H9 (cell line): ENCODE data around the gene TOMM7. TPM values are rescaled to one million over a fixed set of nuclear protein-coding genes. Genes with fewer than 3 reads are reported as not detected.

ENCODE experiments used
- DNase-seq: peaks from one replicate; pipeline ENCODE4 v3.0.0-alpha.2; 2017
- H2AFZ ChIP-seq: one replicate; pipeline ENCODE4 v1.6.1; 2013; ENCODE audit warnings: mild to moderate bottlenecking, low read length, control low read depth, moderate library complexity
- H2AK5ac ChIP-seq: 2 replicates; pipeline ENCODE4 v1.6.1; 2013; ENCODE audit warnings: low read length, control low read depth, mixed read lengths; ENCODE audit not compliant: insufficient read length
- H2BK120ac ChIP-seq: one replicate; pipeline ENCODE4 v1.6.1; 2013; ENCODE audit warnings: low read depth, mild to moderate bottlenecking, low read length, control low read depth, inconsistent platforms; ENCODE audit not compliant: poor library complexity, severe bottlenecking
- H2BK12ac ChIP-seq: 2 replicates; pipeline ENCODE4 v1.6.1; 2013; ENCODE audit warnings: low read length, control low read depth, mixed read lengths, low read depth; ENCODE audit not compliant: insufficient read length
- H2BK15ac ChIP-seq: 2 replicates; pipeline ENCODE4 v1.6.1; 2013; ENCODE audit warnings: low read depth, low read length, control low read depth
- H2BK20ac ChIP-seq: one replicate; pipeline ENCODE4 v1.6.1; 2013; ENCODE audit warnings: low read depth, mild to moderate bottlenecking, low read length, control low read depth, inconsistent platforms; ENCODE audit not compliant: poor library complexity, severe bottlenecking
- H2BK5ac ChIP-seq: 2 replicates; pipeline ENCODE4 v1.6.1; 2013; ENCODE audit warnings: low read length, control low read depth, mixed read lengths; ENCODE audit not compliant: insufficient read length
- H3K14ac ChIP-seq: 2 replicates; pipeline ENCODE4 v1.6.1; 2013; ENCODE audit warnings: low read length, control low read depth; ENCODE audit not compliant: insufficient read depth
- H3K18ac ChIP-seq: 2 replicates; pipeline ENCODE4 v1.6.1; 2013; ENCODE audit warnings: low read depth, mild to moderate bottlenecking, mixed read lengths, low read length, control low read depth; ENCODE audit not compliant: insufficient read length
- H3K23ac ChIP-seq: 2 replicates; pipeline ENCODE4 v1.6.1; 2013; ENCODE audit warnings: low read length, control low read depth, mixed read lengths, low read depth; ENCODE audit not compliant: insufficient read length
- H3K23me2 ChIP-seq: 2 replicates; pipeline ENCODE4 v1.6.1; 2013; ENCODE audit warnings: low read depth, mild to moderate bottlenecking, mixed read lengths, low read length, control low read depth; ENCODE audit not compliant: insufficient read length, poor library complexity, severe bottlenecking
- H3K27ac ChIP-seq: 2 replicates; pipeline ENCODE4 v1.5.1; 2013; ENCODE audit warnings: low read length, control low read depth, mixed read lengths, low read depth; ENCODE audit not compliant: insufficient read length
- H3K27me3 ChIP-seq: 2 replicates; pipeline ENCODE4 v1.6.1; 2013; ENCODE audit warnings: low read length, control low read depth, inconsistent platforms; ENCODE audit not compliant: insufficient read depth
- H3K4ac ChIP-seq: 2 replicates; pipeline ENCODE4 v1.6.1; 2013; ENCODE audit warnings: low read depth, mild to moderate bottlenecking, control low read depth, inconsistent platforms, low read length, moderate library complexity
- H3K4me1 ChIP-seq: 2 replicates; pipeline ENCODE4 v1.6.1; 2013; ENCODE audit warnings: low read length, control low read depth, inconsistent platforms; ENCODE audit not compliant: insufficient read depth
- H3K4me2 ChIP-seq: 2 replicates; pipeline ENCODE4 v1.6.1; 2013; ENCODE audit warnings: low read length, control low read depth, mixed read lengths; ENCODE audit not compliant: insufficient read length, insufficient read depth
- H3K56ac ChIP-seq: 2 replicates; pipeline ENCODE4 v1.6.1; 2013; ENCODE audit warnings: low read depth, mild to moderate bottlenecking, mixed read lengths, low read length, control low read depth; ENCODE audit not compliant: insufficient read length
- H3K79me1 ChIP-seq: 2 replicates; pipeline ENCODE4 v1.6.1; 2013; ENCODE audit warnings: low read depth, mild to moderate bottlenecking, moderate library complexity, low read length, control low read depth, inconsistent platforms; ENCODE audit not compliant: insufficient read depth, poor library complexity, severe bottlenecking
- H3K79me2 ChIP-seq: 2 replicates; pipeline ENCODE4 v1.6.1; 2013; ENCODE audit warnings: low read length, control low read depth, inconsistent platforms; ENCODE audit not compliant: insufficient read depth
- H3K9ac ChIP-seq: 2 replicates; pipeline ENCODE4 v1.6.1; 2013; ENCODE audit warnings: low read length, control low read depth, mixed read lengths; ENCODE audit not compliant: insufficient read length; ENCODE audit errors: extremely low read depth
- H3K9me3 ChIP-seq: one replicate; pipeline ENCODE4 v1.6.1; 2013; ENCODE audit warnings: low read depth, low read length, inconsistent platforms; ENCODE audit not compliant: control insufficient read depth
- H3T11ph ChIP-seq: one replicate; pipeline ENCODE4 v1.6.1; 2013; ENCODE audit warnings: mild to moderate bottlenecking, low read length, control low read depth, inconsistent platforms
- H4K20me1 ChIP-seq: one replicate; pipeline ENCODE4 v1.6.1; 2013; ENCODE audit not compliant: control insufficient read depth, insufficient read length, insufficient read depth
- H4K5ac ChIP-seq: 2 replicates; pipeline ENCODE4 v1.6.1; 2013; ENCODE audit warnings: low read depth, mild to moderate bottlenecking, mixed read lengths, low read length, control low read depth; ENCODE audit not compliant: insufficient read length
- H4K8ac ChIP-seq: replicated peaks from 2 replicates; pipeline ENCODE4 v1.6.1; 2013; ENCODE audit warnings: low read length, control low read depth, mixed read lengths, low read depth; ENCODE audit not compliant: insufficient read length
- H4K91ac ChIP-seq: 2 replicates; pipeline ENCODE4 v1.6.1; 2013; ENCODE audit warnings: low read depth, mild to moderate bottlenecking, moderate library complexity, mixed read lengths, low read length, control low read depth; ENCODE audit not compliant: insufficient read length
- H3K27ac Mint-ChIP-seq, 3 experiments: 2 replicates in 2 of 3; 3 replicates in 1 of 3; pipeline ENCODE4 v1.8.0; 2020 to 2021; ENCODE audit warnings: mixed read lengths in 3 of 3, mild to moderate bottlenecking in 1 of 3, moderate library complexity in 1 of 3
- H3K27me3 Mint-ChIP-seq: 2 replicates; pipeline ENCODE4 v1.8.0; 2021; ENCODE audit warnings: low read depth, mild to moderate bottlenecking, moderate library complexity, mixed read lengths
- H3K36me3 Mint-ChIP-seq, 3 experiments: 2 replicates in 2 of 3; 3 replicates in 1 of 3; pipeline ENCODE4 v1.8.0; 2020 to 2021; ENCODE audit warnings: low read depth in 3 of 3, mixed read lengths in 3 of 3; ENCODE audit not compliant: insufficient read depth in 1 of 3
- H3K4me1 Mint-ChIP-seq, 2 experiments: 2 replicates each; pipeline ENCODE4 v1.8.0; 2020; ENCODE audit warnings: mixed read lengths in 2 of 2
- H3K4me3 Mint-ChIP-seq, 2 experiments: 2 replicates in 1 of 2; 3 replicates in 1 of 2; pipeline ENCODE4 v1.8.0; 2020 to 2021; ENCODE audit warnings: mild to moderate bottlenecking in 2 of 2, mixed read lengths in 2 of 2, moderate library complexity in 1 of 2
- H3K9me3 Mint-ChIP-seq, 2 experiments: 2 replicates in 1 of 2; 3 replicates in 1 of 2; pipeline ENCODE4 v1.8.0; 2020; ENCODE audit warnings: mild to moderate bottlenecking in 2 of 2, mixed read lengths in 2 of 2, moderate library complexity in 1 of 2
- WGBS: extraction: QIAGEN DNeasy Blood & Tissue Kit; methylation state at CpG from one replicate; pipeline ENCODE4 v1.1.7; 2013; ENCODE audit warnings: missing lambda C conversion rate, low lambda C conversion rate, mixed read lengths; ENCODE audit not compliant: insufficient read length; ENCODE audit errors: extremely low coverage; 5-methylcytosine and 5-hydroxymethylcytosine counted together
- total RNA-seq: library from RNA; stranded (reverse); gene quantifications from 2 replicates; pipeline ENCODE4 v1.2.1, GENCODE V29; 2021
- TF ChIP-seq, protein P1 (sequence below): fragments of 200-600 bp; sonication (generic); conservative IDR thresholded peaks from 3 replicates; pipeline ENCODE4 v1.8.0; 2021; ENCODE audit warnings: antibody characterized with exemption, mild to moderate bottlenecking

TOMM7 gene
- total RNA-seq, 1 experiment from 2014 or later = 368 TPM

DNA sequence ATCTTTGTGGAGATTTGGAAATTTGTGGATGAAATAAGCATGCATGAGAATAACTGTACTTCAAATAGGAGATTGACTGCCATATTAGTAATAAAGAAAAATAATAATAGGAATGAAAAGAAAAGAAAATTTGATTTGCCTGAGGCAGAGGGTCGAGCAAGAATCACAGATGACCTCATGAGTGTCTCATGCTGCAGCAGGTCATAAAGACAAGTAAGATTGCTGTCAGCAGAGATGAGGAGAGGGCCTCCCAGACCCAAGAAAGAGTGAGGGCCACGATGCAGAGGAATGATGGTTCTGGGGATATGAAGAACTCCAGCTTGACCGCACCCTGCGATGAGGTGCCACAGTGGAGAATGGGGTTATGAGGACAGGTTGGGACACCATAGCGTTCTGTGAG is 39.2 kb downstream of the TOMM7 start:
- Histone ChIP-seq H4K91ac (no peak overlapping the region), H2BK120ac (no peak overlapping the region), H3K14ac (no peak overlapping the region), H4K20me1 (no peaks in the 10 kb centered on the region), H3K4me2 (no peak overlapping the region), H2AK5ac (no peak overlapping the region), H3K27ac (no peak overlapping the region), H2BK15ac (no peak overlapping the region), H3K79me2 (no peaks in the 10 kb centered on the region), H3K9ac (no peak overlapping the region), H3K18ac (no peak overlapping the region), H2BK12ac (no peak overlapping the region), H3K79me1 (no peaks in the 10 kb centered on the region), H4K5ac (no peak overlapping the region), H4K8ac (no peak overlapping the region), H3K56ac (no peak overlapping the region), H3K9me3 (no peaks in the 10 kb centered on the region), H2BK20ac (no peak overlapping the region), H3K4me1 (no peaks in the 10 kb centered on the region; the same call in 1 of the 2 replicates), H3K4ac (no peak overlapping the region), H2BK5ac (no peak overlapping the region), H2AFZ (no peak overlapping the region), H3T11ph (no peak overlapping the region), H3K23ac (no peak overlapping the region), H3K23me2 (no peaks in the 10 kb centered on the region), H3K27me3 (no peaks in the 10 kb centered on the region)
- no peak for DNase-seq
- H3K4me3 Mint-ChIP-seq = no peak overlapping the region
- TF ChIP-seq, protein P1, sequence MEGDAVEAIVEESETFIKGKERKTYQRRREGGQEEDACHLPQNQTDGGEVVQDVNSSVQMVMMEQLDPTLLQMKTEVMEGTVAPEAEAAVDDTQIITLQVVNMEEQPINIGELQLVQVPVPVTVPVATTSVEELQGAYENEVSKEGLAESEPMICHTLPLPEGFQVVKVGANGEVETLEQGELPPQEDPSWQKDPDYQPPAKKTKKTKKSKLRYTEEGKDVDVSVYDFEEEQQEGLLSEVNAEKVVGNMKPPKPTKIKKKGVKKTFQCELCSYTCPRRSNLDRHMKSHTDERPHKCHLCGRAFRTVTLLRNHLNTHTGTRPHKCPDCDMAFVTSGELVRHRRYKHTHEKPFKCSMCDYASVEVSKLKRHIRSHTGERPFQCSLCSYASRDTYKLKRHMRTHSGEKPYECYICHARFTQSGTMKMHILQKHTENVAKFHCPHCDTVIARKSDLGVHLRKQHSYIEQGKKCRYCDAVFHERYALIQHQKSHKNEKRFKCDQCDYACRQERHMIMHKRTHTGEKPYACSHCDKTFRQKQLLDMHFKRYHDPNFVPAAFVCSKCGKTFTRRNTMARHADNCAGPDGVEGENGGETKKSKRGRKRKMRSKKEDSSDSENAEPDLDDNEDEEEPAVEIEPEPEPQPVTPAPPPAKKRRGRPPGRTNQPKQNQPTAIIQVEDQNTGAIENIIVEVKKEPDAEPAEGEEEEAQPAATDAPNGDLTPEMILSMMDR = no peak
- H3K9me3 Mint-ChIP-seq = peaks cover 0 to 2% of the 10 kb centered on the region in 2 experiments; a peak in 1 of 5 replicates
- no peaks in the 10 kb centered on the region for H3K27me3 Mint-ChIP-seq
- peaks cover 4 to 9% of the 10 kb centered on the region in 2 experiments; a peak in 2 of 4 replicates for H3K4me1 Mint-ChIP-seq
- H3K27ac Mint-ChIP-seq = no peak overlapping the region; a peak in 1 of 7 replicates
- peaks cover 0 to 2% (median 0%) of the 10 kb centered on the region in 3 experiments; a peak in 1 of 7 replicates for H3K36me3 Mint-ChIP-seq
- no CpG with 5 or more reads among the region's 5 CpGs for WGBS
